ENCODE measurements around the gene SIL1. TPM values are rescaled to one million over a fixed set of nuclear protein-coding genes. Genes with fewer than 3 reads are reported as not detected.

SIL1 gene
- total and polyA plus RNA-seq, 2 of the 8 experiments (the other 6 are each of a cell fraction or from before 2014, with no cell fraction given), result 8.3 to 12.8 TPM

DNA sequence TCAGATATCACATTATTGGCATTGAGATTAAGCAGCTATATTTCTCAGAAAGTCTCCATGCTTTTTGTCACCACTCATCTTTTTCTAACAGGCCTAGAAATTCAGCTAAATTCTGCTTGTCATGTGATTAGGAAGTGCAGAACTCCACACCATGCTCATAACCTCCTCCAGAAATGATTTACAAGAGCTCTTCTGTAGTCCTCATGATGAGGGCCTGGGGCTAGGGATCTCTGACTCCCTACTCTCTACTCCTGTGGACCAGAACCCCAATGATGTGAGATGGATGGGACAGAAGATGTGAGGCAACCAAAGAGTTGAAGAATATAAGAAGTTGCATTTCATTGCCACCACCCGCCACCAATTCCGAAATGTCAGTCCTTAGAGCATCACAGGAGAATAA is 16.5 kb upstream of the SIL1 start (continued):
- TF ChIP-seq CREB1 (IDR thresholded peaks at IDR 0.05), result no peak
- no peak for TF ChIP-seq TBP (IDR thresholded peaks at IDR 0.05; ENCODE audit: low read depth, low read length)
